ENCODE measurements around the gene CHKA.

Gene CHKA

GRCh38 chr11:68036141-68036716 is 85.0 kb downstream of the CHKA start:
- in situ Hi-C loops (cut with MboI; ENCODE audit: low sequenced_read_pairs) = no loop called here

GRCh38 chr11:68035266-68035876 is 85.8 kb downstream of the CHKA start:
- in situ Hi-C loops (cut with MboI; ENCODE audit: low sequenced_read_pairs) = no loop called here

- in situ Hi-C loops (cut with MboI; ENCODE audit: low sequenced_read_pairs) = no loop called here
Observed at GRCh38 chr11:68033708-68034045, 87.5 kb downstream of the CHKA start.

- in situ Hi-C loops (cut with MboI; ENCODE audit: low sequenced_read_pairs) = no loop called here
Observed at GRCh38 chr11:68032997-68033707, 88.0 kb downstream of the CHKA start.

GRCh38 chr11:68032003-68032402 is 89.2 kb downstream of the CHKA start:
- in situ Hi-C loops (cut with MboI; ENCODE audit: low sequenced_read_pairs) = no loop called here

GRCh38 chr11:68031144-68031464 is 90.1 kb downstream of the CHKA start:
- in situ Hi-C loops (cut with MboI; ENCODE audit: low sequenced_read_pairs) = no loop called here

DNA sequence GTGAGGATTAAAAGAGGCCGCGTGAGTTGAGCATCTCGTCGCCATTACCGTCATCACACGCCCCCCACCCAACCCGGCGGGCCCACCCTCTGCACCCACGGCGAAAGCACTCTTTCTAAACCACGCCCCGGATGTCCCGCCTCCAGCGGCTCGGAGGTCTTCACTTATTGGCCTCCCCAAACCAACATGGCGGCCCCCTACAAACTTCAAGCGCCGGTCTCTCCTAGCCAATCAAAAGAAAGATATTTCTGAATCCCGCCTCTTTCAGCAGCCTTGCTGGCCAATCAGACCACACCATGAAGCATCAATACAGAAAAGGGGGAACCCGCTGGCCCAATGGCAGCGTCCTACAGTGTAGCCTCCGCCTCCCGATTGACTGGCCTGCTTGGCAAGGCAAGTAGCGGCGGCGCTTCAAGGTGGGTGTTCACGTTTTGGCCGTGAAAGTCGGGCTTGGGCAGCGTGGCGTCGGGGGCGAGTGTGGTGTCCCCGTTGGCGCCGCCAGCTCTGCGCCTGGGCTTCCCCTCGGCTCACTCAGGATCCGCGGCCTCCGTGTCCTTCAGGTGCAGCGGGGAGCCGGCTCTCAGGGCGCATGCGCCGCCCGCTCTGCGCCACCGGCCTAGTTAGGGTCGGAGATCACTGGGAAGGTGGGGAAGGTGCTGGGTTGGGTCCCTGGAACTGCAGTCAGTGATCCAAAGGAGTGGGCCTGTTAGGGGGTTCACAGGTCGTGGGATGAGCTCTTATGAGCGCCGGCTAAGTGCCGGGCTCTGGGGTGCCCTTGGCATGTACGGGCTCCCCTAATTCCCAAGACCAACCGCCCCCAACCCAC is 90.7 kb downstream of the CHKA start, which contains the start of gene NDUFS8:
Gene NDUFS8, plus strand, starts transcription at position 364 of the 826 bp plus-strand sequence. CDS start 1,471 bp downstream, outside the sequence.
- in situ Hi-C loops (cut with MboI; ENCODE audit: low sequenced_read_pairs) = no loop called here

DNA sequence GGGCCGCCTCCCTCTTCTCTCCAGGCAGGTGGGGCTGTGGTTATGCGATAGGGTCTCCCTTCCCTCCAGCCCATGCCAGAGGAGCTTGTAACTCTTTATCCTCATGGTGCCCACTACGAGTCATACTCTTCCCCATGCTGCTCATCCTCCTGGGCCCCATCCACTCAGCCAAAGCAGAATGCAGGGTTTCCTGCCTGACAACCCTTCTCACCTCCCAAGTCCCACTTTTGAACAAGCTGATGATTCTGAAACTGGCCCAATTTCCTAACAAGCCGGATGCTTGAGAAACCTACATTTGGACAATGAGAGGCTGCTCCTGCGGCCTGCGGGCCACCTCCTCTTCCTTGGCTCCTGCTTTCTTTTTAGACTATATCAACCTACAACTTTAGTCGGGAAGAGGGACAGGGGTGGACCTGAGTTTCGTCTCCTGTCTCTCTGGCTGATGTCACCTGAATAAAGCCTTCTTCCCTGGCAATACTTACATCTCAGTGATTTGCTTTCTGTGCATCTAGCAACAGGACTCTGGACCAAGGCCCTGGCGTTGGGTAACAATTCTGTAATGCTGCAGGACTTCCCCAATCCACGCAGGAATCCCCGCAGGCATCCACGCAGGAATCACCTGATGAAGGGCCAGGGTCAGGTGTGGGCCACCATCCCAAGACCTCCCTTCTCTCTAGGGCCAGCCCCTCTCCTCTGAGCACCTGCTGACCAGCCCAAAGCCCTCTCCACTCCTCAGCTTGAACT is 92.2 kb downstream of the CHKA start:
- in situ Hi-C loops (cut with MboI; ENCODE audit: low sequenced_read_pairs) = no loop called here

- in situ Hi-C loops (cut with MboI; ENCODE audit: low sequenced_read_pairs) = no loop called here
Observed at GRCh38 chr11:68027667-68028066, 93.5 kb downstream of the CHKA start.

DNA sequence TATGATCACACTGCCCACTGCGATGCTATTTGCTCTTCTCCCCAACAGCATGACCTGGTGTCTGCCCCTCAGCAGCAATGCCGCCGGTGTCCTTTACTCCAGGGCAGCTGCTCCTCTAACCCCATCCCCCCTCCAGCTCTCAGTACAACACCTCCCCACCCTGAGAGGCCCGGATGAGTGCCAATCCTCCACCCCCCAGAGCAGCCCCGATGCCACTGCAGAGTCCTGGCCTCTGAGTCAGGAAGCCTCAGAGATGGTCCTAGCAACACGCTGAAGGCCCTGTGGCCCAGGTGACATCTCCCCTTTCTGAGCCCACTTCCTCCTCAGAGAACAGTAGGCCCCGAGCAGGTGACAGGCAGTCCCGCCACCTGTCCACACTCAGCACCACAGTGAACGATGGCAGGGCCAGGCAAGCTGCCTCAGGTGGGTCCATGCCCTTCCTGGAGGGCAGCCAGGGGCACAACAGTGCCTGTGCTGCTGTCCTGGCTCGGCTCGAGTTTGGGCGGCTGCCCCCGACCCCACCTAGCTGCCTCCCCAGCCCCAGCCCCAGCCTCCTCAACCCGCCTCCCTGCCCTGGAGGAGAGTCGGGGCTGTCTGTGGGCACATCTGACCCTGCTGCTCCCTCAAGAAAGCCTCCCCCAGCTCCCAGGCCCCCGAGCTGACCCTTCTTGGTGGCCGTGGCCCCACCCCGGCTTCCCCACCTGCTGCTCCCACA is 94.6 kb downstream of the CHKA start:
- in situ Hi-C loops (cut with MboI; ENCODE audit: low sequenced_read_pairs) = no loop called here

GRCh38 chr11:68025047-68025446 is 96.1 kb downstream of the CHKA start:
- in situ Hi-C loops (cut with MboI; ENCODE audit: low sequenced_read_pairs) = no loop called here

- in situ Hi-C loops (cut with MboI; ENCODE audit: low sequenced_read_pairs) = no loop called here
Observed at GRCh38 chr11:68024508-68024907, 96.7 kb downstream of the CHKA start.

GRCh38 chr11:68022531-68022930 is 98.7 kb downstream of the CHKA start:
- in situ Hi-C loops (cut with MboI; ENCODE audit: low sequenced_read_pairs) = no loop called here

- in situ Hi-C loops (cut with MboI; ENCODE audit: low sequenced_read_pairs) = no loop called here
Observed at GRCh38 chr11:68021167-68021787, 99.9 kb downstream of the CHKA start.

DNA sequence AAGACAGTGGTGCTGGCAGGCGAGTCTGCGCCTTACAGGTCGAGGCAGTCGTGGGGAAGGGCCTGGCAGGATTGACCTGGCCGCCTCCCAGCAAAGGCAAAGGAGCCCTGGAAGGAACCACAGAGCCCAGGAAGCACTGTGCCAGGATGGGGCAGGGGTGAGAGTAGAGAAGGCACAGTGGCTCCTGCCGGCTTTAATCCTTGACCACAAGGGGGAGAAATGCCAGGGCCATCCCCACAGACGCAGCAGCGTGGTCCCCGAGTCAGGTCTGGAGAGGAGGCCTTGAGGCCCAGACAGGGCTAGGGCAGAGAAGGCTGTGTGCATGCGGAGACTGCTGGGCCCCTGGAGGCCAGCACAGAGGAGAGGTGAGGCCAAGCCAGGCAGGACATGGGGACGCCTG is 100.6 kb downstream of the CHKA start:
- in situ Hi-C loops (cut with MboI; ENCODE audit: low sequenced_read_pairs) = no loop called here

GRCh38 chr11:68019486-68019885 is 101.7 kb downstream of the CHKA start:
- in situ Hi-C loops (cut with MboI; ENCODE audit: low sequenced_read_pairs) = no loop called here

DNA sequence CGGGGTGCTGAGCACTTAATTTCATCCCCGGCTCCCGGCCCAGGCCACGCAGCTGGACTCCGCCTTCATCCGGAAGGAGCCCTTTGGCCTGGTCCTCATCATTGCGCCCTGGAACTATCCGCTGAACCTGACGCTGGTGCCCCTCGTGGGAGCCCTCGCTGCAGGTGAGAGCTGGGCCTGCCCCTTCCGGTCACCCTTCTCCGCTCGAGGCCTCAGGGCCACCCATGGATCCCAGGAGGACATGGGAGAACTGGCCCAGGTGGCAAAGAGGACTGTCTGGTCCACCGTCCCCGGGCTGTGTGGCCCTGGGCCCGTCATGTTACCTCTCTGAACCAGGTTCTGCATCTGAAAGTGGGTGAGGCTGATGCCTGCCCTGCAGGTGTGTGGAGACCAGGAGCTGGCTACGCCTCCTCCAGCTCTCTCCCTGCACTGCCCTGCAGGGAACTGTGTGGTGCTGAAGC is 102.4 kb downstream of the CHKA start:
- in situ Hi-C loops (cut with MboI; ENCODE audit: low sequenced_read_pairs) = no loop called here

DNA sequence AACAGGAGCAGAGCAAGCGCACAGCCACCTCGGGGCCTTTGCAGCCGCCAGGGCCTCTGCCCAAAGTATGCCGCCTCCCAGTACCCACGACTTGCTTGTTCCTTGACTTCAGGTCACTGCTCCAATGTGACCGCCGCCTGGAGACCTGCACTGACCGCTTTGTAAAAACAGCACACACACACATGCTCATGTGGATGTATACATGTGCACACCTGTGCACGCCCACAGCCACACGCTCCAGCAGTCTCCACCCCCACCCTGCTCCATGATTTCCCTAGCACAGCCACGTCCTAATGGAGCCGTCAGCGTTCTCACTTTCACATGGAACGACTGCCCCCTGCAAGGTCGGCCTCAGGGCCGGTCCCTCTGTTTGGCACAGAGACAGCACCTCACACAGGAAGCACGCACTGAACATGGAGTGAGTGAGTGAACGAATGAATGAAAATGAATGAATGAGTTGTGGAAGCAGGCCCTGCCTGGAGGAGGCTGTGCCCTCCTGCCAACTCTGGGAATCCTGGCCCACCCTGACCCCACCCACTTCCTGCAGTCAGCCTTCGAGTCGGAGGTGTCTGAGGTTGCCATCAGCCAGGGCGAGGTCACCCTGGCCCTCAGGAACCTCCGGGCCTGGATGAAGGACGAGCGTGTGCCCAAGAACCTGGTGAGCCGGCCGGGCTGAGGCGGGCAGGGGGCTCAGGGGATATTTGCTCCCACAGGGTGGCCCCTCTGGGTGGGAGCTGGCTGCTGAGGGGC is 103.0 kb downstream of the CHKA start:
- in situ Hi-C loops (cut with MboI; ENCODE audit: low sequenced_read_pairs) = no loop called here
